Lower leg skin (tissue), 4 donors: Measurements from ENCODE around the gene HTATIP2. TPM values are rescaled to one million over a fixed set of nuclear protein-coding genes. Genes with fewer than 3 reads are reported as not detected.
"Not testable (repeated sequence)": the region's sequence is repeated elsewhere in the genome, so short reads cannot be mapped to it uniquely, and the experiment has no call there.

Experiments used
- DNase-seq, 2 donors: peaks; one replicate each; pipeline ENCODE4 v3.0.0-alpha.2; 2019; ENCODE audit warnings: low spot score in 2 of 2
- H3K4me3 ChIP-seq: fragments of 200-600 bp; sonication (generic); 2 replicates; pipeline ENCODE4 v1.5.1; 2017; ENCODE audit warnings: mild to moderate bottlenecking, low read depth; ENCODE audit not compliant: poor library complexity, severe bottlenecking
- POLR2A ChIP-seq, 2 donors: fragments of 450-650 bp; IDR thresholded peaks; one replicate each; pipeline ENCODE4 v1.6.1; 2016 to 2017; ENCODE audit warnings: antibody characterized with exemption in 2 of 2, mild to moderate bottlenecking in 1 of 2, moderate library complexity in 1 of 2
- WGBS, 2 donors: methylation state at CpG; one replicate each; pipeline ENCODE4 v1.1.5; 2018; 5-methylcytosine and 5-hydroxymethylcytosine counted together
- intact Hi-C: fragments of 100-400 bp; cut with DNase I; formaldehyde crosslinking; loops from one replicate; pipeline ENCODE4 v1.15.0; 2023; ENCODE audit warnings: low total_unique reads
- total RNA-seq, 4 donors: library from RNA; depleted of rRNA; stranded (reverse); fragments of >200 nt; gene quantifications; one replicate each; pipeline ENCODE4 v1.1.0, GENCODE V29; 2016
- TF ChIP-seq, protein P1 (sequence below), 3 donors: fragments of 450-650 bp; IDR thresholded peaks; one replicate each; pipeline ENCODE4 v1.5.1; 2016; ENCODE audit warnings: antibody characterized with exemption in 3 of 3, mild to moderate bottlenecking in 3 of 3, moderate library complexity in 2 of 3

The HTATIP2 gene
- total RNA-seq, 4 donors from 2014 or later, result 41.4 to 63.2 (median 54.9) TPM

- no peak for DNase-seq
- no peak overlapping the region for H3K4me3 ChIP-seq
- WGBS, 2 donors, result 90 to 93% methylated on average over 13 of the region's 13 CpGs
- no peak for TF ChIP-seq POLR2A (IDR thresholded peaks at IDR 0.05)
- TF ChIP-seq, protein P1, sequence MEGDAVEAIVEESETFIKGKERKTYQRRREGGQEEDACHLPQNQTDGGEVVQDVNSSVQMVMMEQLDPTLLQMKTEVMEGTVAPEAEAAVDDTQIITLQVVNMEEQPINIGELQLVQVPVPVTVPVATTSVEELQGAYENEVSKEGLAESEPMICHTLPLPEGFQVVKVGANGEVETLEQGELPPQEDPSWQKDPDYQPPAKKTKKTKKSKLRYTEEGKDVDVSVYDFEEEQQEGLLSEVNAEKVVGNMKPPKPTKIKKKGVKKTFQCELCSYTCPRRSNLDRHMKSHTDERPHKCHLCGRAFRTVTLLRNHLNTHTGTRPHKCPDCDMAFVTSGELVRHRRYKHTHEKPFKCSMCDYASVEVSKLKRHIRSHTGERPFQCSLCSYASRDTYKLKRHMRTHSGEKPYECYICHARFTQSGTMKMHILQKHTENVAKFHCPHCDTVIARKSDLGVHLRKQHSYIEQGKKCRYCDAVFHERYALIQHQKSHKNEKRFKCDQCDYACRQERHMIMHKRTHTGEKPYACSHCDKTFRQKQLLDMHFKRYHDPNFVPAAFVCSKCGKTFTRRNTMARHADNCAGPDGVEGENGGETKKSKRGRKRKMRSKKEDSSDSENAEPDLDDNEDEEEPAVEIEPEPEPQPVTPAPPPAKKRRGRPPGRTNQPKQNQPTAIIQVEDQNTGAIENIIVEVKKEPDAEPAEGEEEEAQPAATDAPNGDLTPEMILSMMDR (IDR thresholded peaks at IDR 0.05), result no peak
- intact Hi-C loops, result no loop called here
These were observed 9.6 kb downstream of the HTATIP2 start for GRCh38 chr11:20373147-20373546.

GRCh38 chr11:20373568-20374209 is 10.2 kb downstream of the HTATIP2 start:
- no peak for DNase-seq
- intact Hi-C loops, result no loop called here
- TF ChIP-seq, protein P1 (IDR thresholded peaks at IDR 0.05), result no peak
- TF ChIP-seq POLR2A (IDR thresholded peaks at IDR 0.05), result no peak

DNA sequence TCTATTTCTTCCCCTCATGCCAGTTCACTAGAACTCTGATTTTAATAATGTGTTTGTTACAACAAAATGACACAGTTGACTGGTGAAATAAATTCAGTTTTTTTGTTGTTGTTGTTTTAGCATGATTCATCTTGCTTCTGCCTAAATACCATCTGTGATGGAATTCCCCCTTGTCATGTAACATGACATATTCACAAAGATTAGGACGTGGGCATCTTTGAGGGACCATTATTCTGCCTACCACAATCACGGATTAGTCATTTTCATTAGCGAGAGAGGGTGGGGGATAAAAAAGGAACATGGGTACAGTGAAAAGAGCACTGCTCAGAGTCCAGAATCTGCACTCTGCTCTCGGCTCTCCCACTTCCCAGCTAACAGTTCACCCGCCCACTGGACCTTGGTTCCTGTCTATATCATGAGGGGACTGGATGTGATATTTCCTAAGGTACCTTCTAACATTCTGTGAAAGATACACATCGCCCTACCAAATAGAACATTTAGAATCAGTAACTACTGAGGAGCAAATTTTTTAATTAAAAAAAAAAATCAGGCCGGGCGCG is 11.3 kb downstream of the HTATIP2 start:
- WGBS, 2 donors, result 80 to 87% methylated on average over 9 of the region's 9 CpGs
- TF ChIP-seq, protein P1 (IDR thresholded peaks at IDR 0.05), result no peak
- no peak for TF ChIP-seq POLR2A (IDR thresholded peaks at IDR 0.05)
- DNase-seq, result no peak
- no peak overlapping the region for H3K4me3 ChIP-seq
- intact Hi-C loops, result no loop called here

More at GRCh38 chr11:20373568-20374209, 10.2 kb downstream of the HTATIP2 start:
- WGBS, 2 donors, result 79 to 80% methylated on average over 3 of the region's 3 CpGs
- no peak overlapping the region for H3K4me3 ChIP-seq

GRCh38 chr11:20376162-20376730 is 12.7 kb downstream of the HTATIP2 start:
- DNase-seq, result no peak
- TF ChIP-seq, protein P1 (IDR thresholded peaks at IDR 0.05), result no peak
- TF ChIP-seq POLR2A (IDR thresholded peaks at IDR 0.05), result no peak
- 85 to 91% methylated on average over 3 of the region's 3 CpGs for WGBS, 2 donors
- intact Hi-C loops, result no loop called here
- H3K4me3 ChIP-seq, result no peak overlapping the region

DNA sequence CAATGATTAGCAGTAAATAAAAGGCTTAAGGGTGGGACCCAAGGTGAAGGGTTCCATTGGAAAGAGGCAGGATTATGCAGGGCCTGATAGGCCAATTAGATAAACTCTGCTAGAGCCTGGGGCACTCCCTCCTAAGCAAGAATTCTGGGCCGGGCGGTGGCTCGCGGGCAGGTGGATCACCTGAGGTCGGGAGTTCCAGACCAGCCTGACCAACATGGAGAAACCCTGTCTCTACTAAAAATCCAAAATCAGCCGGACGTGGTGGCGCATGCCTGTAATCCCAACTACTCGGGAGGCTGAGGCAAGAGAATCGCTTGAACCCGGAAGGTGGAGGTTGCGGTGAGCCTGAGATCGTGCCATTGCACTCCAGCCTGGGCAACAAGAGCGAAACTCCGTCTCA is 22.5 kb downstream of the HTATIP2 start:
- WGBS, 2 donors, result 83 to 84% methylated on average over 15 of the region's 15 CpGs
- H3K4me3 ChIP-seq, intact Hi-C loops, DNase-seq: not testable (repeated sequence)

GRCh38 chr11:20387261-20388095 is 24.0 kb downstream of the HTATIP2 start, which contains the start of gene PRMT3:
TSS of gene PRMT3 (plus strand) at chr11:20387716. CDS start at chr11:20387747, 31 bp downstream.
- 0 to 1% methylated on average over 65 to 76 of the region's 96 CpGs for WGBS, 2 donors
- intact Hi-C loops, result no loop called here
- TF ChIP-seq, protein P1 (IDR thresholded peaks at IDR 0.05), result peak in 1 of 3 donors; percentile 98
- TF ChIP-seq POLR2A (IDR thresholded peaks at IDR 0.05), result peak in 1 of 2 donors; percentile 25

More at GRCh38 chr11:20387261-20388095, 24.0 kb downstream of the HTATIP2 start, which contains the start of gene PRMT3:
- DNase-seq, result peak; percentile 92 to 99
- peak within 1 kb of the TSS; percentile 99 for H3K4me3 ChIP-seq
